ENCODE results near the gene LUZP2. TPM values are rescaled to one million over a fixed set of nuclear protein-coding genes. Genes with fewer than 3 reads are reported as not detected.
A peak's percentile ranks its signal among the peaks of the same experiment; 100 is the strongest.

The LUZP2 gene
- total and polyA plus RNA-seq, 8 donors, result 1.2 to 8.3 (median 4.6) TPM; not detected in 1

- intact Hi-C loops (cut with DNase I), result no loop called here
- Histone ChIP-seq H3K36me3 (no peaks in the 10 kb centered on the region), H3K27ac (no peak overlapping the region), H3K27me3 (no peaks in the 10 kb centered on the region), H3K4me3 (no peak overlapping the region), H3K9me3 (peaks cover 0 to 2% of the 10 kb centered on the region in 2 donors), H3K4me1 (no peaks in the 10 kb centered on the region)
- TF ChIP-seq, protein P1, sequence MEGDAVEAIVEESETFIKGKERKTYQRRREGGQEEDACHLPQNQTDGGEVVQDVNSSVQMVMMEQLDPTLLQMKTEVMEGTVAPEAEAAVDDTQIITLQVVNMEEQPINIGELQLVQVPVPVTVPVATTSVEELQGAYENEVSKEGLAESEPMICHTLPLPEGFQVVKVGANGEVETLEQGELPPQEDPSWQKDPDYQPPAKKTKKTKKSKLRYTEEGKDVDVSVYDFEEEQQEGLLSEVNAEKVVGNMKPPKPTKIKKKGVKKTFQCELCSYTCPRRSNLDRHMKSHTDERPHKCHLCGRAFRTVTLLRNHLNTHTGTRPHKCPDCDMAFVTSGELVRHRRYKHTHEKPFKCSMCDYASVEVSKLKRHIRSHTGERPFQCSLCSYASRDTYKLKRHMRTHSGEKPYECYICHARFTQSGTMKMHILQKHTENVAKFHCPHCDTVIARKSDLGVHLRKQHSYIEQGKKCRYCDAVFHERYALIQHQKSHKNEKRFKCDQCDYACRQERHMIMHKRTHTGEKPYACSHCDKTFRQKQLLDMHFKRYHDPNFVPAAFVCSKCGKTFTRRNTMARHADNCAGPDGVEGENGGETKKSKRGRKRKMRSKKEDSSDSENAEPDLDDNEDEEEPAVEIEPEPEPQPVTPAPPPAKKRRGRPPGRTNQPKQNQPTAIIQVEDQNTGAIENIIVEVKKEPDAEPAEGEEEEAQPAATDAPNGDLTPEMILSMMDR (IDR thresholded peaks at IDR 0.05), result no peak
- ATAC-seq, result no peak
- peak in 2 of 4 donors; percentile 37 to 66 for DNase-seq
These were observed 46.9 kb downstream of the LUZP2 start for GRCh38 chr11:24543771-24544170.

DNA sequence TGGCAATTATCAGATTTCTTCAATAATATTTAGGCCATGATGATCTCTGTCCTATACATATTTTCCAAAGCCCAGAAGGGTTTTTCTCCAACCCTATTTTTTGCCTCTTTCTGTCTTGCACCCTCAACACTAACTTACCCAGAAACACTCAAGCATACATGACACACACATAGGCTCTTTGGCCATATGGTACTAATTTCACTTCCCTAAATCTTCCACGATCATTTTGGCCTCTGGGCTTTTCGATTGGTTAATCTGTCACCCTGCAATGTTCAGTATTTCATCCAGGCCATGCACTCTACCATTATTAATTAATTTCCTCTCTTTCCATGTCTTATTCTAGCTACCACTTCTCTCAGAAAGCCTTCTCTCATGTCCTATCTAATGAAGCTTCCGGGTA is 59.8 kb downstream of the LUZP2 start:
- Histone ChIP-seq H3K4me1 (no peaks in the 10 kb centered on the region), H3K27ac (no peak overlapping the region), H3K36me3 (no peaks in the 10 kb centered on the region), H3K9me3 (no peaks in the 10 kb centered on the region), H3K27me3 (no peaks in the 10 kb centered on the region), H3K4me3 (no peak overlapping the region)
- intact Hi-C loops (cut with DNase I), result no loop called here
- TF ChIP-seq, protein P1 (IDR thresholded peaks at IDR 0.05), result no peak
- ATAC-seq (no peak), DNase-seq (no peak)

GRCh38 chr11:24559315-24559714 is 62.5 kb downstream of the LUZP2 start:
- no peaks in the 10 kb centered on the region for H3K27me3 ChIP-seq
- no peak overlapping the region for H3K4me3 ChIP-seq
- intact Hi-C loops (cut with DNase I), result no loop called here
- ATAC-seq (no peak), DNase-seq (no peak)
- H3K27ac ChIP-seq, result no peak overlapping the region
- no peaks in the 10 kb centered on the region for H3K36me3 ChIP-seq
- TF ChIP-seq, protein P1 (IDR thresholded peaks at IDR 0.05), result no peak
- no peaks in the 10 kb centered on the region for H3K9me3 ChIP-seq
- no peaks in the 10 kb centered on the region for H3K4me1 ChIP-seq

GRCh38 chr11:24560324-24560723 is 63.5 kb downstream of the LUZP2 start:
- H3K27ac ChIP-seq, result no peak overlapping the region
- no peaks in the 10 kb centered on the region for H3K36me3 ChIP-seq
- H3K4me1 ChIP-seq, result no peaks in the 10 kb centered on the region
- intact Hi-C loops (cut with DNase I), result no loop called here
- TF ChIP-seq, protein P1 (IDR thresholded peaks at IDR 0.05), result no peak
- H3K9me3 ChIP-seq, result no peaks in the 10 kb centered on the region
- DNase-seq (no peak), ATAC-seq (no peak)
- H3K27me3 ChIP-seq, result no peaks in the 10 kb centered on the region
- H3K4me3 ChIP-seq, result no peak overlapping the region

GRCh38 chr11:24567380-24567779 is 70.5 kb downstream of the LUZP2 start:
- DNase-seq, result no peak
- intact Hi-C loops (cut with DNase I), result no loop called here
- no peak for ATAC-seq

More at GRCh38 chr11:24567380-24567779, 70.5 kb downstream of the LUZP2 start:
- no peak overlapping the region for H3K4me3 ChIP-seq
- H3K27ac ChIP-seq, result no peak overlapping the region
- H3K27me3 ChIP-seq, result no peaks in the 10 kb centered on the region
- H3K4me1 ChIP-seq, result no peaks in the 10 kb centered on the region
- H3K36me3 ChIP-seq, result no peaks in the 10 kb centered on the region
- no peaks in the 10 kb centered on the region for H3K9me3 ChIP-seq
- TF ChIP-seq, protein P1 (IDR thresholded peaks at IDR 0.05), result no peak

Measured in left lung (tissue), 10 donors.